ENCODE measurements around the gene KCNK3.

The KCNK3 gene

GRCh38 chr2:26718949-26719686 is 26.6 kb downstream of the KCNK3 start:
- H3K4me1 Mint-ChIP-seq (ENCODE audit: low read depth) = no peaks in the 10 kb centered on the region

GRCh38 chr2:26720322-26721114 is 28.0 kb downstream of the KCNK3 start:
- no peaks in the 10 kb centered on the region for H3K9me3 Mint-ChIP-seq
- H3K4me3 Mint-ChIP-seq = no peak overlapping the region
- no peaks in the 10 kb centered on the region for H3K4me1 Mint-ChIP-seq (ENCODE audit: low read depth)
- no peaks in the 10 kb centered on the region for H3K36me3 Mint-ChIP-seq (ENCODE audit: low read depth)
- H3K27ac Mint-ChIP-seq = no peak overlapping the region
- no peak for DNase-seq (ENCODE audit: low spot score)
- H3K27me3 Mint-ChIP-seq (ENCODE audit: low read depth) = no peaks in the 10 kb centered on the region

More at GRCh38 chr2:26718949-26719686, 26.6 kb downstream of the KCNK3 start:
- H3K9me3 Mint-ChIP-seq = no peaks in the 10 kb centered on the region
- no peak overlapping the region for H3K27ac Mint-ChIP-seq
- no peaks in the 10 kb centered on the region for H3K27me3 Mint-ChIP-seq (ENCODE audit: low read depth)
- H3K4me3 Mint-ChIP-seq = no peak overlapping the region
- H3K36me3 Mint-ChIP-seq (ENCODE audit: low read depth) = no peaks in the 10 kb centered on the region
- no peak for DNase-seq (ENCODE audit: low spot score)

GRCh38 chr2:26721115-26722032 is 28.9 kb downstream of the KCNK3 start:
- Mint-ChIP-seq H3K4me3 (no peak overlapping the region), H3K27me3 (ENCODE audit: low read depth) (no peaks in the 10 kb centered on the region), H3K4me1 (ENCODE audit: low read depth) (no peaks in the 10 kb centered on the region), H3K9me3 (no peaks in the 10 kb centered on the region), H3K36me3 (ENCODE audit: low read depth) (no peaks in the 10 kb centered on the region), H3K27ac (no peak overlapping the region)
- no peak for DNase-seq (ENCODE audit: low spot score)

- no peak overlapping the region for H3K4me3 Mint-ChIP-seq
- no peak overlapping the region for H3K27ac Mint-ChIP-seq
- H3K4me1 Mint-ChIP-seq (ENCODE audit: low read depth) = no peaks in the 10 kb centered on the region
- no peaks in the 10 kb centered on the region for H3K36me3 Mint-ChIP-seq (ENCODE audit: low read depth)
- no peak for DNase-seq (ENCODE audit: low spot score)
- H3K9me3 Mint-ChIP-seq = no peaks in the 10 kb centered on the region
- no peaks in the 10 kb centered on the region for H3K27me3 Mint-ChIP-seq (ENCODE audit: low read depth)
Measured at GRCh38 chr2:26722328-26722727, 29.8 kb downstream of the KCNK3 start.

GRCh38 chr2:26722911-26723310 is 30.4 kb downstream of the KCNK3 start:
- H3K4me3 Mint-ChIP-seq = no peak overlapping the region
- no peaks in the 10 kb centered on the region for H3K4me1 Mint-ChIP-seq (ENCODE audit: low read depth)
- H3K27me3 Mint-ChIP-seq (ENCODE audit: low read depth) = no peaks in the 10 kb centered on the region
- H3K27ac Mint-ChIP-seq = no peak overlapping the region
- H3K36me3 Mint-ChIP-seq (ENCODE audit: low read depth) = no peaks in the 10 kb centered on the region
- no peak for DNase-seq (ENCODE audit: low spot score)
- H3K9me3 Mint-ChIP-seq = no peaks in the 10 kb centered on the region

- Mint-ChIP-seq H3K4me3 (no peak overlapping the region), H3K9me3 (no peaks in the 10 kb centered on the region), H3K36me3 (ENCODE audit: low read depth) (no peaks in the 10 kb centered on the region), H3K27me3 (ENCODE audit: low read depth) (no peaks in the 10 kb centered on the region), H3K27ac (no peak overlapping the region), H3K4me1 (ENCODE audit: low read depth) (no peaks in the 10 kb centered on the region)
- DNase-seq (ENCODE audit: low spot score) = no peak
Measured at GRCh38 chr2:26723475-26723874, 31.0 kb downstream of the KCNK3 start.

- no peak overlapping the region for H3K4me3 Mint-ChIP-seq
- no peak overlapping the region for H3K27ac Mint-ChIP-seq
- H3K4me1 Mint-ChIP-seq (ENCODE audit: low read depth) = no peaks in the 10 kb centered on the region
- H3K27me3 Mint-ChIP-seq (ENCODE audit: low read depth) = peaks cover 3% of the 10 kb centered on the region
- H3K9me3 Mint-ChIP-seq = no peaks in the 10 kb centered on the region
- H3K36me3 Mint-ChIP-seq (ENCODE audit: low read depth) = no peaks in the 10 kb centered on the region
- DNase-seq (ENCODE audit: low spot score) = no peak
Measured at GRCh38 chr2:26723991-26724750, 31.6 kb downstream of the KCNK3 start.

GRCh38 chr2:26724784-26725520 is 32.4 kb downstream of the KCNK3 start:
- Mint-ChIP-seq H3K27me3 (ENCODE audit: low read depth) (peaks cover 3% of the 10 kb centered on the region), H3K27ac (no peak overlapping the region)

GRCh38 chr2:26725521-26725820 is 32.9 kb downstream of the KCNK3 start:
- H3K36me3 Mint-ChIP-seq (ENCODE audit: low read depth) = no peaks in the 10 kb centered on the region
- peaks cover 3% of the 10 kb centered on the region for H3K27me3 Mint-ChIP-seq (ENCODE audit: low read depth)
- H3K9me3 Mint-ChIP-seq = no peaks in the 10 kb centered on the region
- no peak overlapping the region for H3K4me3 Mint-ChIP-seq
- no peak overlapping the region for H3K27ac Mint-ChIP-seq
- DNase-seq (ENCODE audit: low spot score) = no peak
- no peaks in the 10 kb centered on the region for H3K4me1 Mint-ChIP-seq (ENCODE audit: low read depth)

More at GRCh38 chr2:26724784-26725520, 32.4 kb downstream of the KCNK3 start:
- Mint-ChIP-seq H3K4me3 (no peak overlapping the region), H3K4me1 (ENCODE audit: low read depth) (no peaks in the 10 kb centered on the region), H3K36me3 (ENCODE audit: low read depth) (no peaks in the 10 kb centered on the region), H3K9me3 (no peaks in the 10 kb centered on the region)
- DNase-seq (ENCODE audit: low spot score) = no peak

- no peaks in the 10 kb centered on the region for H3K36me3 Mint-ChIP-seq (ENCODE audit: low read depth)
- peaks cover 3% of the 10 kb centered on the region for H3K27me3 Mint-ChIP-seq (ENCODE audit: low read depth)
- no peak for DNase-seq (ENCODE audit: low spot score)
- no peaks in the 10 kb centered on the region for H3K9me3 Mint-ChIP-seq
- H3K4me1 Mint-ChIP-seq (ENCODE audit: low read depth) = no peaks in the 10 kb centered on the region
- H3K4me3 Mint-ChIP-seq = no peak overlapping the region
- no peak overlapping the region for H3K27ac Mint-ChIP-seq
Measured at GRCh38 chr2:26726228-26726627, 33.7 kb downstream of the KCNK3 start.

- Mint-ChIP-seq H3K4me3 (no peak overlapping the region), H3K4me1 (ENCODE audit: low read depth) (no peaks in the 10 kb centered on the region), H3K9me3 (no peaks in the 10 kb centered on the region), H3K27ac (no peak overlapping the region), H3K36me3 (ENCODE audit: low read depth) (no peaks in the 10 kb centered on the region), H3K27me3 (ENCODE audit: low read depth) (peaks cover 6% of the 10 kb centered on the region)
- DNase-seq (ENCODE audit: low spot score) = no peak
Measured at GRCh38 chr2:26727641-26728561, 35.4 kb downstream of the KCNK3 start.

GRCh38 chr2:26729311-26729710 is 36.8 kb downstream of the KCNK3 start:
- no peak overlapping the region for H3K4me3 Mint-ChIP-seq
- H3K4me1 Mint-ChIP-seq (ENCODE audit: low read depth) = no peaks in the 10 kb centered on the region

More at GRCh38 chr2:26729311-26729710, 36.8 kb downstream of the KCNK3 start:
- Mint-ChIP-seq H3K27ac (no peak overlapping the region), H3K9me3 (no peaks in the 10 kb centered on the region), H3K27me3 (ENCODE audit: low read depth) (peaks cover 6% of the 10 kb centered on the region), H3K36me3 (ENCODE audit: low read depth) (no peaks in the 10 kb centered on the region)
- no peak for DNase-seq (ENCODE audit: low spot score)
